ENCODE results near the gene NT5DC1. TPM values are rescaled to one million over a fixed set of nuclear protein-coding genes. Genes with fewer than 3 reads are reported as not detected.

Gene NT5DC1
- total and polyA plus RNA-seq, 4 donors: 8.6 to 49.0 (median 22.1) TPM

DNA sequence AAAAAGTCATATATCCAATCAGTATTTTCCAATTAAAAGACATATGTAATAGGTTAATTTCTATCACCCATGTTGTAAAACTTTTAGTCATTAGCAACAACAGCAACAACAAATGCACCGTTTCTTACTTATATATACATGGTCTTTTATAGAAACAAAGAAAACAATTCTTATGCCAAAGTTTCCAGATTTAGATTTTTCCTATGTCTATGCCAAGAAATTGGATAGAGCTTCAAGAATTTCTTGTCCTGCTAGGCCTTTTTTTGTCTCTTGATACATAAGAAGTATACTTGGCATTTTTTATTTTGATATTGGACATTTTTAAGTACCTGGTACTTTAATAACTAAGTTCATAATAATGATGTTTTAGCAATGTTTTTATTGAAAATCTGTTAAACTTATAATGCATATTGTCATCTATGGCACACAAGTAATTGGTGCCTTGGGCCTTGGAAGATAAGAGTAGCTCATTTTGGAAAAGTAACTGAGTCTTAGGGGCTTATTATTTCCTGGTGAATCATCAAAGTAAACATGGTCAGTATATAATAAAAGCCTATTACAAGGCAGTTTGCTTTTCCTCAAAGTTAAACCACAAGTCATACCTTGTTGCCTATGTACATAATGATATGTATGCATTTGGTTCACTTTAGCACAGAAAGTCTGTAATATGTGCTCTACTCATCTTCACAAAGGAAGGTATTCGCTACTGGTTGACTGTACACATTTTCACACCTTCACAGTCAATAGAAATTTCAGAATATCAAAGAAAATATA lies 29.9 kb upstream of the NT5DC1 start:
- Histone ChIP-seq H3K27me3 (ENCODE audit: control insufficient read depth in 3 of 3, insufficient read depth in 3 of 3, low read length in 2 of 3) (no peaks in the 10 kb centered on the region), H3K36me3 (ENCODE audit: control insufficient read depth in 4 of 4, insufficient read depth in 4 of 4, low read length in 4 of 4) (no peaks in the 10 kb centered on the region), H3K27ac (ENCODE audit: low read depth in 1 of 2, low read length in 1 of 2) (no peak overlapping the region), H3K9me3 (ENCODE audit: control insufficient read depth in 4 of 4, insufficient read depth in 3 of 4, low read length in 3 of 4) (no peaks in the 10 kb centered on the region), H3K4me3 (no peak overlapping the region), H3K4me1 (ENCODE audit: control insufficient read depth in 5 of 5, insufficient read depth in 5 of 5, low read length in 5 of 5) (peaks cover 0 to 14% (median 4%) of the 10 kb centered on the region in 5 donors), H3K9ac (ENCODE audit: insufficient read depth in 1 of 2, low read length in 2 of 2) (no peak overlapping the region)
- DNase-seq (peak in 2 of 3 donors; percentile 75 to 81), ATAC-seq (ENCODE audit: insufficient read depth, low FRiP score) (no peak)
- TF ChIP-seq, protein P1, sequence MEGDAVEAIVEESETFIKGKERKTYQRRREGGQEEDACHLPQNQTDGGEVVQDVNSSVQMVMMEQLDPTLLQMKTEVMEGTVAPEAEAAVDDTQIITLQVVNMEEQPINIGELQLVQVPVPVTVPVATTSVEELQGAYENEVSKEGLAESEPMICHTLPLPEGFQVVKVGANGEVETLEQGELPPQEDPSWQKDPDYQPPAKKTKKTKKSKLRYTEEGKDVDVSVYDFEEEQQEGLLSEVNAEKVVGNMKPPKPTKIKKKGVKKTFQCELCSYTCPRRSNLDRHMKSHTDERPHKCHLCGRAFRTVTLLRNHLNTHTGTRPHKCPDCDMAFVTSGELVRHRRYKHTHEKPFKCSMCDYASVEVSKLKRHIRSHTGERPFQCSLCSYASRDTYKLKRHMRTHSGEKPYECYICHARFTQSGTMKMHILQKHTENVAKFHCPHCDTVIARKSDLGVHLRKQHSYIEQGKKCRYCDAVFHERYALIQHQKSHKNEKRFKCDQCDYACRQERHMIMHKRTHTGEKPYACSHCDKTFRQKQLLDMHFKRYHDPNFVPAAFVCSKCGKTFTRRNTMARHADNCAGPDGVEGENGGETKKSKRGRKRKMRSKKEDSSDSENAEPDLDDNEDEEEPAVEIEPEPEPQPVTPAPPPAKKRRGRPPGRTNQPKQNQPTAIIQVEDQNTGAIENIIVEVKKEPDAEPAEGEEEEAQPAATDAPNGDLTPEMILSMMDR (IDR thresholded peaks at IDR 0.05; ENCODE audit: control extremely low read depth, extremely low read depth): no peak
- 63 to 87% methylated on average over 2 of the region's 2 CpGs for WGBS, 2 donors

DNA sequence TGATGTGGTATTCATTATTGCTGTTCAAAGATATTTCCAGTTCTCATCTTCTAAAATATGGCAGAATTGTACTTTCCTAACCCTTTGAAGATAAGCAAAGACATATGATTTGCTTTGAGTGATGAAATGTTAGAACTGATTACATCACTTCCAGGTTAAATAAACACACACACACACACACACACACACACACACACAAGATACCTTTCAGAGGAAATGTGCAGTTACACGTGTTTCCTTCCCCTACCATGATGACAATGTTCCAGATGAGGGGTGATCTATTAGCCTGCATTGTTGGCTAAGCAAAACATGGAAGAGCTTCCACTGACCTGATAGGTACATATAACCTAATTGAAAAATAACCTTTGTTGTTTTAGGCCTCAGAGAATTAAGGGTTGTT lies 28.3 kb upstream of the NT5DC1 start:
- no peak overlapping the region for H3K9ac ChIP-seq (ENCODE audit: insufficient read depth in 1 of 2, low read length in 2 of 2)

DNA sequence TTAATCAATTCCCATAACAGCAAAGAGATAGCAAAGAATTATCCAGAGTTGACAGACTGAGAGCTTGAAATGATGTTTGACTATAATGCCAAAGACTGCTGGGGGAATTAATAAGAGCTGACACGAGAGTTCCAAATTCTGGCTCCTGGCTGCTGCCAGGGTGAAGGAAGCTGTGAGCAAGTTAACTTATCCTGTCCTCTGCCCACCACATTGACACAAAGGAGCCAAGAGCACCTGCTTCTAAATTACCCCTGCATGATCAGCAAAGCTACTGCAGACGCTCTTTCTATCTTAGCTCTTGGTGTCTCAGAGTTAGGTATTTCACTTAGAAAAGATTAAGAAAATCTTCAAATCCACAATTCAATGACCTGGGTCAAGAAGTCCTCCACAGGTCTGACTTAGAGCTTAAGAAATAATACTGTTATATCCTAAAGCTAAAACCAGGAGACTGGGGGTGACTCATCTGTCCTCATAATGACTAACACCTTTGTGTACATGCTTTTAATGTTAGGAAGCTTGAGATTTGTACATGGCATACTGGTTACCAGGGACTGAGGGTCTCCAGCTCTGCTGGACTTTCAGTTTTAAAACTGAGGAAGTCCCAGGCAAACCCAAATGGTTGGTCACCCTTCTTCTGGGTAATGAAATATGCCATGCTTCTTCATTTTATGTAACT lies 26.8 kb upstream of the NT5DC1 start:
- TF ChIP-seq, protein P1 (IDR thresholded peaks at IDR 0.05; ENCODE audit: control extremely low read depth, extremely low read depth): no peak
- H3K36me3 ChIP-seq (ENCODE audit: control insufficient read depth in 4 of 4, insufficient read depth in 4 of 4, low read length in 4 of 4): no peaks in the 10 kb centered on the region
- H3K9ac ChIP-seq (ENCODE audit: insufficient read depth in 1 of 2, low read length in 2 of 2): no peak overlapping the region
- DNase-seq: no peak
- H3K9me3 ChIP-seq (ENCODE audit: control insufficient read depth in 4 of 4, insufficient read depth in 3 of 4, low read length in 3 of 4): no peaks in the 10 kb centered on the region
- H3K4me1 ChIP-seq (ENCODE audit: control insufficient read depth in 5 of 5, insufficient read depth in 5 of 5, low read length in 5 of 5): peaks cover 0 to 14% (median 4%) of the 10 kb centered on the region in 5 donors
- peak; percentile 47 for ATAC-seq (ENCODE audit: insufficient read depth, low FRiP score)
- no peak overlapping the region for H3K27ac ChIP-seq (ENCODE audit: low read depth in 1 of 2, low read length in 1 of 2)
- H3K4me3 ChIP-seq: no peak overlapping the region
- WGBS, 2 donors: 80 to 93% methylated on average over 2 of the region's 2 CpGs
- H3K27me3 ChIP-seq (ENCODE audit: control insufficient read depth in 3 of 3, insufficient read depth in 3 of 3, low read length in 2 of 3): no peaks in the 10 kb centered on the region

More for the DNA sequence above, 28.3 kb upstream of the NT5DC1 start:
- H3K27me3 ChIP-seq (ENCODE audit: control insufficient read depth in 3 of 3, insufficient read depth in 3 of 3, low read length in 2 of 3): no peaks in the 10 kb centered on the region
- DNase-seq (peak in 1 of 3 donors; percentile 40), ATAC-seq (ENCODE audit: insufficient read depth, low FRiP score) (no peak)
- H3K27ac ChIP-seq (ENCODE audit: low read depth in 1 of 2, low read length in 1 of 2): no peak overlapping the region
- H3K4me3 ChIP-seq: no peak overlapping the region
- peaks cover 0 to 14% (median 4%) of the 10 kb centered on the region in 5 donors for H3K4me1 ChIP-seq (ENCODE audit: control insufficient read depth in 5 of 5, insufficient read depth in 5 of 5, low read length in 5 of 5)
- TF ChIP-seq, protein P1 (IDR thresholded peaks at IDR 0.05; ENCODE audit: control extremely low read depth, extremely low read depth): no peak
- 8 to 11% methylated on average over 1 of the region's 1 CpG for WGBS, 2 donors
- no peaks in the 10 kb centered on the region for H3K9me3 ChIP-seq (ENCODE audit: control insufficient read depth in 4 of 4, insufficient read depth in 3 of 4, low read length in 3 of 4)
- no peaks in the 10 kb centered on the region for H3K36me3 ChIP-seq (ENCODE audit: control insufficient read depth in 4 of 4, insufficient read depth in 4 of 4, low read length in 4 of 4)

Measured in lung (tissue), 12 donors.